Activated CD4-positive, alpha-beta T cell treated with anti-CD3 and anti-CD28 coated beads, Interleukin-10, Interleukin-2, amounts not matched to agents 100 ng/mL and 50 ng/mL, durations not matched to agents 16 hours and 8 hours (primary cell): Measurements from ENCODE around the gene LRRC55.
"Not testable (repeated sequence)": the region's sequence is repeated elsewhere in the genome, so short reads cannot be mapped to it uniquely, and the experiment has no call there.

Source experiments
- DNase-seq: peaks from one replicate; pipeline ENCODE4 v3.0.0-alpha.2; 2020

LRRC55 gene

DNA sequence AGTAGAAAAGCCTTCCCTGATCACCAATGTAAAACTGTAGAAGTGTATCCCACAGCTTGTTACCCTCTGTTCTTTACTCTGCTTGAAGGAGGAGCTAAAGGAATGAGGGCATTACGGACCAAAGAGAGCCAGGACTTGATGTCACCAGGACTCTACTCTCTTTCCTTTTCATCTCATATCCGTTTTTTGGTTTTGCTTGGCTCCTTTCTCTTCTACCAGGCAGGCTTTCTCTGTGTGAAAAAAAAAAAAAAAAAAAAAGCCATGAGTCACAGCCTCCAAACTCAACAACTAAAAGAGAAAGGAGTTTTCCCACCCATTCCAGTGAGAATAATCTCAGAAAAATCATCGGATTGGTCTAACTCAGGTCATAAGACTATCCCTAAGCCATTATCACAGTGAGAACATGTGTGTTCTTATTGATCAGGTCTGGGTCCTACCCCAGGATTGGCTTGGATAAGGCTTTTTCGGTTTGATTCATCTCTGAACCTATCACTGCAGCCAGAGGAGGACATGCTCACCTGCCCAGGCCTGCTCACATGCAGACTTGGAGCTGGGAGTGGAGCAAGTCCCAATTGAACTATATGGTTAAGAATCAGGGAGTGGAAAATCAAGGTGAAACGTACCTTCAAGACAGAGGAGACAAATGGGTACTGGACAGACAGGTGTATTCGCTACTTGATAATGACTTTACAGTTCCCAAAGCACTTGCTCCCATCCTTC, 19.4 kb upstream of the LRRC55 start:
- no peak for DNase-seq

- no peak for DNase-seq
Observed at GRCh38 chr11:57163160-57163868, 18.4 kb upstream of the LRRC55 start.

GRCh38 chr11:57164317-57164716, 17.4 kb upstream of the LRRC55 start:
- DNase-seq, result no peak

DNA sequence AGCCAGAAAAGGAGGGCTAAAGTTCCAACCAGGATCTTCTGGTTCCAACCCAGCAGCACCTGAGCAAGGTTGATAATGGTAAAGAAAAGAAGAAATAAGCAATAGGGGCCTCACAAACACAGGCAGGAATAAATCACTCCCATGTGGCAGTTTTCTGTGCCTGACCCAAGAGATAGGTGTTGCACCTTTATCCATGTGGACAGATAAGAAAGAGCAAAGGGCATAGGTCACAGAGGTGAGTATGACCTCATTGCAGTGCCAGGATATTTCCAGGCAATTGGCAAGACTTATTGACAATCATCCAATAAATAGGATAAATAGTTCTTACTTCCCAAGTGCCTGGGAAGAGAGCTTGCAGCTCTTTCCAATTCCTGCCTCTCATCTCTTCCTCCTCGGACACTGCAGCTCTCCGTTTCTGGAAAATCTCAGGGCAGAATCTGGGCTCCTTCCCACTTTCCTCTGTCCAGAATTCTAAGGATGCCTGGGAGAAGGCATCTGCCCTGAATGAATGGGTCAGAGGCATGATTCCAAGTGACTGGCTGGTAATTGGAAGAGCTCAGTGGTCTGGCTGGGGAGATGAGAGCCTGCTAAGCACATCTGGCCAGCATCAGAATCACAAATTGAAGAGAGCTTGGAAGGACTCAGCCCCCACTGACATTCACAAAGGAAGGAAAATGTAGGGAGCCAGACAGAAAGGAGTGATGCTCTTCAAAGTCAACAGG, 14.5 kb upstream of the LRRC55 start:
- no peak for DNase-seq

DNA sequence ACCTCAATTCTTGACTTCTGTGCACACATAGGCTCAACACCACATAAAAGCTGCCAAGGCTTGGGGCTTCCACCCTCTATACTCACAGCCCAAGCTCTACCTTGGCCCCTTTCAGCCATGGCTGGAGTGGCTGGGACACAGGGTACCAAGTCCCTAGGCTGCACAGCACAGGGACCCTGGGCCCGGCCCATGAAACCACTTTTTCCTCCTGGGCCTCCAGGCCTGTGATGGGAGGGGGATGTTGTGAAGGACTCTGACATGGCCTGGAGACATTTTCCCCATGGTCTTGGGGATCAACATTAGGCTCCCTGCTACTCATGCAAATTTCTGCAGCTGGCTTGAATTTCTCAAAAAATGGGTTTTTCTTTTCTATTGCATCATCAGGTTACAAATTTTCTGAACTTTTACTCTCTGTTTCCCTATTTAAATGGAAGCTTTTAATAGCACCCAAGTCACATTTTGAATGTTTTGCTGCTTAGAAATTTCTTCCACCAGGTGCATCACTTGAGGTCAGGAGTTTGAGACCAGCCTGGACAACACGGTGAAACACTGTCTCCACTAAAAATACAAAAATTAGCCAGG, 11.9 kb upstream of the LRRC55 start:
- not testable (repeated sequence) for DNase-seq

- DNase-seq, result no peak
Observed at GRCh38 chr11:57172031-57172430, 9.7 kb upstream of the LRRC55 start.

- no peak for DNase-seq
Observed at GRCh38 chr11:57174656-57175055, 7.1 kb upstream of the LRRC55 start.

DNA sequence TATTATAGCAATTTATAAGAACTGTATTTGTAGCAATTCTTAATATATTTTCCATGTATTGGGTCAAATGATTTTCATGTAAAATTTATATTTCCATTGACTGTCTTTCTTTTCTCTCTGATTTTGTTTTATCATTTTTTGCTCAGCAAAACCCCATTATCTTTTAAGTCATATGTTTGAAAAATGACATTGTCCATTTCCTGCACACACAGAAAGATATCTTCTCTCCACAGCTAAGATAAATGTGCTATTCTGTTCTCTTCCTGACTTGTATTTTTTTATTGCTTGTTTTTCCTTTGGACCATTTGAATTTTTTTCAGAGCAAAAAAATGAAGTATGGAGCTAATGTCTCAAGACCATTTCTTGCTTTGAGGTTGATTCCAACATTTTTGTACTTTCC, 6.3 kb upstream of the LRRC55 start:
- DNase-seq, result no peak

GRCh38 chr11:57178334-57178733, 3.4 kb upstream of the LRRC55 start:
- no peak for DNase-seq

GRCh38 chr11:57179681-57180080, 2.1 kb upstream of the LRRC55 start:
- DNase-seq, result no peak

GRCh38 chr11:57180081-57180561, 1.6 kb upstream of the LRRC55 start:
- DNase-seq, result no peak

DNA sequence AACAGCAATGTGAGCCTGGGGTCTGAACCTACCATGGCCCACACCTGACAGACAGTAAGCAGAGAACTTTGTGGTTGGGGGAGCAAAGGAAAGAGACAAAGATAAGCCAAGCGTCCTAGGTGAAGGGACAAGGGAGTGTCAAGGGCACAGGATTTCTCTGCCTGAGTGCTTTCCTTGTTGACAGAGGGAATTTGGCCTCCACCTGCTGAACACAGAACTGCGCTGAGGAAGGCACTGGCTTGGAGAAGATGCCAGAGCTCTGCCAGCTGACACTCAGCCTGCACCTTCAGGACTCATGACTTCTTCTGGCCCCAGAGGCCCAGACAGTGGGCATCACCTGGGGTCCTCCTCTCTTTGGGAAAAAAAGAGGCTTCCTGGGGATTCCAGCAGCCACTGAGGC, 789 bp upstream of the LRRC55 start:
- no peak for DNase-seq

- DNase-seq, result no peak
Observed at GRCh38 chr11:57182896-57183295, 1.1 kb downstream of the LRRC55 start.

- DNase-seq, result no peak
Observed at GRCh38 chr11:57190548-57190947, 8.8 kb downstream of the LRRC55 start.

- no peak for DNase-seq
Observed at GRCh38 chr11:57191311-57192219, 9.8 kb downstream of the LRRC55 start.

GRCh38 chr11:57192316-57192715, 10.6 kb downstream of the LRRC55 start:
- no peak for DNase-seq

- DNase-seq, result no peak
Observed at GRCh38 chr11:57196596-57196995, 14.8 kb downstream of the LRRC55 start.

- no peak for DNase-seq
Observed at GRCh38 chr11:57197762-57198161, 16.0 kb downstream of the LRRC55 start.

- DNase-seq, result no peak
Observed at GRCh38 chr11:57199330-57199729, 17.6 kb downstream of the LRRC55 start.

GRCh38 chr11:57200917-57201316, 19.2 kb downstream of the LRRC55 start:
- no peak for DNase-seq

DNA sequence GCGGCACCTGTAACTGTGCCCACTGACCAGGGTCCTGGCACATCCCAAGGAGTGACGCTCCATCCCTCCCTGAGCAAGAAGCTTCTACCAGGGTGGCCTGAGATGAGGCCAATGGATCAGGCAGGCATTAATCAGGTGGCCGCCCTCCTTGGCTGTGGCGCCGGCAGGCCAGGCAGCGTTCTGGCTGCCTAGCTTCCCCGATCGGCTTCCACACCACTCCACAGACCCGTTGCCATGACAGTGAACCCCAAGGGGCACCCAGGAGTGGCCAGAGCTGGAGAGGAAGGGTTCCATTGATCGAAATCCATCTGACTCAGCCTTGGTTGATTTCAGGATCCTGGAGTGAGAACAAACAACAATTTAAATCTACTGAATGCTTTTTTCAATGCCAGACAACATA, 20.5 kb downstream of the LRRC55 start:
- no peak for DNase-seq

GRCh38 chr11:57203359-57203758, 21.6 kb downstream of the LRRC55 start:
- no peak for DNase-seq
